GM12892 (cell line): ENCODE measurements around the gene GLS2.

Experiments used
- POLR2A ChIP-seq: IDR thresholded peaks from 2 replicates; pipeline ENCODE4 v1.6.1; 2011; ENCODE audit warnings: low read depth, low read length, control low read depth
- TAF1 ChIP-seq: IDR thresholded peaks from 2 replicates; pipeline ENCODE4 v1.6.1; 2011; ENCODE audit warnings: low read depth, mild to moderate bottlenecking, control low read depth, low read length, borderline replicate concordance

DNA sequence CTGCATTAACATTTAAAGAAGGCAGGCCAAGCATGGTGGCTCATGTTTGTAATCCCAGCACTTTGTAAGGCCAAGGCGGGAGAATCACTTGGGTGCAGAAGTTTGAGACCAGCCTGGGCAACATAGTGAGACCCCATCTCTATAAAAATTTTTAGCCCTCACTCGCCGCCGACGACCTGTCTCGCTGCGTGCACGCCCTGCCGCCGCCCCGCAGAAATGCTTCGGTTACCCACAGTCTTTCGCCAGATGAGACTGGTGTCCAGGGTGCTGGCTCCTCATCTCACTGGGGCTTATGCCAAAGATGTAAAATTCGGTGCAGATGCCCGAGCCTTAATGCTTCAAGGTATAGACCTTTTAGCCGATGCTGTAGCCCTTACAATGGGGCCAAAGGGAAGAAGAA, 22.8 kb upstream of the GLS2 start:
- TF ChIP-seq POLR2A (no peak), TAF1 (no peak)
